Measurements from ENCODE around the gene PAPOLB. TPM values are rescaled to one million over a fixed set of nuclear protein-coding genes. Genes with fewer than 3 reads are reported as not detected.
A peak's percentile ranks its signal among the peaks of the same experiment; 100 is the strongest.

PAPOLB gene
- total and polyA plus RNA-seq, 8 donors = 0.37 TPM; not detected in 7

- 59 to 66% (median 65%) methylated on average over 21 to 22 of the region's 22 CpGs for WGBS, 5 donors
- peaks cover 0 to 25% (median 4%) of the 10 kb centered on the region in 4 donors for H3K36me3 ChIP-seq
- H3K4me3 ChIP-seq = no peak overlapping the region
- DNase-seq = no peak
- no peaks in the 10 kb centered on the region for H3K9me3 ChIP-seq
- intact Hi-C loops (cut with DNase I; ENCODE audit: low total_unique reads) = no loop called here
- no peaks in the 10 kb centered on the region for H3K27me3 ChIP-seq
- H3K4me1 ChIP-seq = no peaks in the 10 kb centered on the region
- H3K27ac ChIP-seq = no peak overlapping the region
- peak in 1 of 4 donors; percentile 87 for TF ChIP-seq POLR2A (IDR thresholded peaks at IDR 0.05)
- TF ChIP-seq EP300 (IDR thresholded peaks at IDR 0.05) = no peak
- TF ChIP-seq CTCF (IDR thresholded peaks at IDR 0.05) = no peak
- TF ChIP-seq POLR2AphosphoS5 (IDR thresholded peaks at IDR 0.05) = no peak
Observed at GRCh38 chr7:4837041-4837802, 24.6 kb downstream of the PAPOLB start.

GRCh38 chr7:4836206-4836661 lies 25.6 kb downstream of the PAPOLB start:
- TF ChIP-seq POLR2AphosphoS5 (IDR thresholded peaks at IDR 0.05) (no peak), EP300 (IDR thresholded peaks at IDR 0.05) (no peak), CTCF (IDR thresholded peaks at IDR 0.05) (no peak), POLR2A (IDR thresholded peaks at IDR 0.05) (no peak)
- H3K27ac ChIP-seq = no peak overlapping the region
- intact Hi-C loops (cut with DNase I; ENCODE audit: low total_unique reads) = no loop called here
- WGBS, 5 donors = 91 to 95% (median 92%) methylated on average over 16 to 30 of the region's 30 CpGs
- H3K4me3 ChIP-seq = no peak overlapping the region
- no peaks in the 10 kb centered on the region for H3K9me3 ChIP-seq
- H3K27me3 ChIP-seq = no peaks in the 10 kb centered on the region
- DNase-seq = no peak
- H3K36me3 ChIP-seq = peaks cover 0 to 25% (median 4%) of the 10 kb centered on the region in 4 donors
- no peaks in the 10 kb centered on the region for H3K4me1 ChIP-seq

GRCh38 chr7:4835398-4836205 lies 26.2 kb downstream of the PAPOLB start:
- intact Hi-C loops (cut with DNase I; ENCODE audit: low total_unique reads) = no loop called here
- Histone ChIP-seq H3K27me3 (no peaks in the 10 kb centered on the region), H3K27ac (no peak overlapping the region), H3K9me3 (no peaks in the 10 kb centered on the region), H3K36me3 (peaks cover 0 to 25% (median 4%) of the 10 kb centered on the region in 4 donors), H3K4me1 (no peaks in the 10 kb centered on the region), H3K4me3 (no peak overlapping the region)
- TF ChIP-seq POLR2A (IDR thresholded peaks at IDR 0.05) (no peak), EP300 (IDR thresholded peaks at IDR 0.05) (no peak), POLR2AphosphoS5 (IDR thresholded peaks at IDR 0.05) (no peak), CTCF (IDR thresholded peaks at IDR 0.05) (no peak)
- WGBS, 5 donors = 82 to 87% (median 86%) methylated on average over 23 to 28 of the region's 28 CpGs
- no peak for DNase-seq

- Histone ChIP-seq H3K27ac (no peak overlapping the region), H3K9me3 (no peaks in the 10 kb centered on the region), H3K4me1 (peaks cover 0 to 3% (median 0%) of the 10 kb centered on the region in 4 donors), H3K4me3 (no peak overlapping the region), H3K36me3 (peaks cover 0 to 25% (median 4%) of the 10 kb centered on the region in 4 donors), H3K27me3 (no peaks in the 10 kb centered on the region)
- no peak for TF ChIP-seq CTCF (IDR thresholded peaks at IDR 0.05)
- no peak for TF ChIP-seq EP300 (IDR thresholded peaks at IDR 0.05)
- TF ChIP-seq POLR2A (IDR thresholded peaks at IDR 0.05) = no peak
- no peak for TF ChIP-seq POLR2AphosphoS5 (IDR thresholded peaks at IDR 0.05)
- intact Hi-C loops (cut with DNase I; ENCODE audit: low total_unique reads) = no loop called here
- WGBS, 5 donors = 94 to 96% (median 95%) methylated on average over 10 to 60 of the region's 60 CpGs
- no peak for DNase-seq
Observed at GRCh38 chr7:4834601-4835397, 27.0 kb downstream of the PAPOLB start.
